H9 (cell line): ENCODE measurements around the gene TPRG1. TPM values are rescaled to one million over a fixed set of nuclear protein-coding genes. Genes with fewer than 3 reads are reported as not detected.

Experiments used
- DNase-seq: peaks from one replicate; pipeline ENCODE4 v3.0.0-alpha.2; 2017
- H2AFZ ChIP-seq: one replicate; pipeline ENCODE4 v1.6.1; 2013; ENCODE audit warnings: mild to moderate bottlenecking, low read length, control low read depth, moderate library complexity
- H2AK5ac ChIP-seq: 2 replicates; pipeline ENCODE4 v1.6.1; 2013; ENCODE audit warnings: low read length, control low read depth, mixed read lengths; ENCODE audit not compliant: insufficient read length
- H2BK120ac ChIP-seq: one replicate; pipeline ENCODE4 v1.6.1; 2013; ENCODE audit warnings: low read depth, mild to moderate bottlenecking, low read length, control low read depth, inconsistent platforms; ENCODE audit not compliant: poor library complexity, severe bottlenecking
- H2BK12ac ChIP-seq: 2 replicates; pipeline ENCODE4 v1.6.1; 2013; ENCODE audit warnings: low read length, control low read depth, mixed read lengths, low read depth; ENCODE audit not compliant: insufficient read length
- H2BK15ac ChIP-seq: 2 replicates; pipeline ENCODE4 v1.6.1; 2013; ENCODE audit warnings: low read depth, low read length, control low read depth
- H2BK20ac ChIP-seq: one replicate; pipeline ENCODE4 v1.6.1; 2013; ENCODE audit warnings: low read depth, mild to moderate bottlenecking, low read length, control low read depth, inconsistent platforms; ENCODE audit not compliant: poor library complexity, severe bottlenecking
- H2BK5ac ChIP-seq: 2 replicates; pipeline ENCODE4 v1.6.1; 2013; ENCODE audit warnings: low read length, control low read depth, mixed read lengths; ENCODE audit not compliant: insufficient read length
- H3K14ac ChIP-seq: 2 replicates; pipeline ENCODE4 v1.6.1; 2013; ENCODE audit warnings: low read length, control low read depth; ENCODE audit not compliant: insufficient read depth
- H3K18ac ChIP-seq: 2 replicates; pipeline ENCODE4 v1.6.1; 2013; ENCODE audit warnings: low read depth, mild to moderate bottlenecking, mixed read lengths, low read length, control low read depth; ENCODE audit not compliant: insufficient read length
- H3K23ac ChIP-seq: 2 replicates; pipeline ENCODE4 v1.6.1; 2013; ENCODE audit warnings: low read length, control low read depth, mixed read lengths, low read depth; ENCODE audit not compliant: insufficient read length
- H3K23me2 ChIP-seq: 2 replicates; pipeline ENCODE4 v1.6.1; 2013; ENCODE audit warnings: low read depth, mild to moderate bottlenecking, mixed read lengths, low read length, control low read depth; ENCODE audit not compliant: insufficient read length, poor library complexity, severe bottlenecking
- H3K27ac ChIP-seq: 2 replicates; pipeline ENCODE4 v1.5.1; 2013; ENCODE audit warnings: low read length, control low read depth, mixed read lengths, low read depth; ENCODE audit not compliant: insufficient read length
- H3K27me3 ChIP-seq: 2 replicates; pipeline ENCODE4 v1.6.1; 2013; ENCODE audit warnings: low read length, control low read depth, inconsistent platforms; ENCODE audit not compliant: insufficient read depth
- H3K4ac ChIP-seq: 2 replicates; pipeline ENCODE4 v1.6.1; 2013; ENCODE audit warnings: low read depth, mild to moderate bottlenecking, control low read depth, inconsistent platforms, low read length, moderate library complexity
- H3K4me1 ChIP-seq: 2 replicates; pipeline ENCODE4 v1.6.1; 2013; ENCODE audit warnings: low read length, control low read depth, inconsistent platforms; ENCODE audit not compliant: insufficient read depth
- H3K4me2 ChIP-seq: 2 replicates; pipeline ENCODE4 v1.6.1; 2013; ENCODE audit warnings: low read length, control low read depth, mixed read lengths; ENCODE audit not compliant: insufficient read length, insufficient read depth
- H3K56ac ChIP-seq: 2 replicates; pipeline ENCODE4 v1.6.1; 2013; ENCODE audit warnings: low read depth, mild to moderate bottlenecking, mixed read lengths, low read length, control low read depth; ENCODE audit not compliant: insufficient read length
- H3K79me1 ChIP-seq: 2 replicates; pipeline ENCODE4 v1.6.1; 2013; ENCODE audit warnings: low read depth, mild to moderate bottlenecking, moderate library complexity, low read length, control low read depth, inconsistent platforms; ENCODE audit not compliant: insufficient read depth, poor library complexity, severe bottlenecking
- H3K79me2 ChIP-seq: 2 replicates; pipeline ENCODE4 v1.6.1; 2013; ENCODE audit warnings: low read length, control low read depth, inconsistent platforms; ENCODE audit not compliant: insufficient read depth
- H3K9ac ChIP-seq: 2 replicates; pipeline ENCODE4 v1.6.1; 2013; ENCODE audit warnings: low read length, control low read depth, mixed read lengths; ENCODE audit not compliant: insufficient read length; ENCODE audit errors: extremely low read depth
- H3K9me3 ChIP-seq: one replicate; pipeline ENCODE4 v1.6.1; 2013; ENCODE audit warnings: low read depth, low read length, inconsistent platforms; ENCODE audit not compliant: control insufficient read depth
- H3T11ph ChIP-seq: one replicate; pipeline ENCODE4 v1.6.1; 2013; ENCODE audit warnings: mild to moderate bottlenecking, low read length, control low read depth, inconsistent platforms
- H4K20me1 ChIP-seq: one replicate; pipeline ENCODE4 v1.6.1; 2013; ENCODE audit not compliant: control insufficient read depth, insufficient read length, insufficient read depth
- H4K5ac ChIP-seq: 2 replicates; pipeline ENCODE4 v1.6.1; 2013; ENCODE audit warnings: low read depth, mild to moderate bottlenecking, mixed read lengths, low read length, control low read depth; ENCODE audit not compliant: insufficient read length
- H4K8ac ChIP-seq: replicated peaks from 2 replicates; pipeline ENCODE4 v1.6.1; 2013; ENCODE audit warnings: low read length, control low read depth, mixed read lengths, low read depth; ENCODE audit not compliant: insufficient read length
- H4K91ac ChIP-seq: 2 replicates; pipeline ENCODE4 v1.6.1; 2013; ENCODE audit warnings: low read depth, mild to moderate bottlenecking, moderate library complexity, mixed read lengths, low read length, control low read depth; ENCODE audit not compliant: insufficient read length
- H3K27ac Mint-ChIP-seq, 3 experiments: 2 replicates in 2 of 3; 3 replicates in 1 of 3; pipeline ENCODE4 v1.8.0; 2020 to 2021; ENCODE audit warnings: mixed read lengths in 3 of 3, mild to moderate bottlenecking in 1 of 3, moderate library complexity in 1 of 3
- H3K27me3 Mint-ChIP-seq: 2 replicates; pipeline ENCODE4 v1.8.0; 2021; ENCODE audit warnings: low read depth, mild to moderate bottlenecking, moderate library complexity, mixed read lengths
- H3K36me3 Mint-ChIP-seq, 3 experiments: 2 replicates in 2 of 3; 3 replicates in 1 of 3; pipeline ENCODE4 v1.8.0; 2020 to 2021; ENCODE audit warnings: low read depth in 3 of 3, mixed read lengths in 3 of 3; ENCODE audit not compliant: insufficient read depth in 1 of 3
- H3K4me1 Mint-ChIP-seq, 2 experiments: 2 replicates each; pipeline ENCODE4 v1.8.0; 2020; ENCODE audit warnings: mixed read lengths in 2 of 2
- H3K4me3 Mint-ChIP-seq, 2 experiments: 2 replicates in 1 of 2; 3 replicates in 1 of 2; pipeline ENCODE4 v1.8.0; 2020 to 2021; ENCODE audit warnings: mild to moderate bottlenecking in 2 of 2, mixed read lengths in 2 of 2, moderate library complexity in 1 of 2
- H3K9me3 Mint-ChIP-seq, 2 experiments: 2 replicates in 1 of 2; 3 replicates in 1 of 2; pipeline ENCODE4 v1.8.0; 2020; ENCODE audit warnings: mild to moderate bottlenecking in 2 of 2, mixed read lengths in 2 of 2, moderate library complexity in 1 of 2
- WGBS: extraction: QIAGEN DNeasy Blood & Tissue Kit; methylation state at CpG from one replicate; pipeline ENCODE4 v1.1.7; 2013; ENCODE audit warnings: missing lambda C conversion rate, low lambda C conversion rate, mixed read lengths; ENCODE audit not compliant: insufficient read length; ENCODE audit errors: extremely low coverage; 5-methylcytosine and 5-hydroxymethylcytosine counted together
- total RNA-seq: library from RNA; stranded (reverse); gene quantifications from 2 replicates; pipeline ENCODE4 v1.2.1, GENCODE V29; 2021
- TF ChIP-seq, protein P1 (sequence below): fragments of 200-600 bp; sonication (generic); conservative IDR thresholded peaks from 3 replicates; pipeline ENCODE4 v1.8.0; 2021; ENCODE audit warnings: antibody characterized with exemption, mild to moderate bottlenecking

Gene TPRG1
- total RNA-seq, 1 experiment from 2014 or later, result 0.66 TPM

DNA sequence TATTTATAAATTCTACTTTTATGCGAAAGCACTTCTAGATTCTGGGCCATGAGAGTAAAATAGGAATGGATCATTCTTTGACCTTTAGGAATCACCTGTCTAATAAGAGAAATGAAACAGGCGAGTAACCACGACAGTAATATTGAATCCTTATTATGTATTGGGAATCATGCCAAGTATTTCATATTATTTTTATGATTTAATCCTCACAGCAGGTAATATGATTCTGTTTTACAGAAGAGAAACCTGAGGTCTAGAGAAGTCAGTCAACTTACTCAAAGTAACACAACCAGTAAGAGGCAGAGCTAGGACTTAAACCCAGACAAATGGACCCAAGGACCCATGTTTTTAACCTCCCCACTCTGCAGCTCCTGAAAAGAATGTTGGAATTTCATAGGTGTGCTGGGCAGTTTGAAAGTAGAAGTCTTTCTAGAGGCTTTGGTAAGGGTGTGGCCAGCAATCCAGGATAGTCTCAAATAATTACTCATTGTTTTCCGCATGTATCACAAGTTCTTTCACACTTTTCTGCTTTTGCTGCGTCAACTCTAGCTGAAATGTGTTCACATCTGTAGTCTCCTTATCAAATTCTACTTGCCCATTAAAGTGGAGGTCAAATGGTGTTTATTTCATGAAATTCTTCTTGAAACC is 181.7 kb downstream of the TPRG1 start:
- Histone ChIP-seq H4K91ac (no peak overlapping the region), H3K4me2 (no peak overlapping the region), H3K23ac (no peak overlapping the region), H3K56ac (no peak overlapping the region), H2BK20ac (no peak overlapping the region), H3K9me3 (no peaks in the 10 kb centered on the region), H3K14ac (no peak overlapping the region), H2BK15ac (no peak overlapping the region), H3K27me3 (no peaks in the 10 kb centered on the region), H3K27ac (no peak overlapping the region), H3K79me2 (no peaks in the 10 kb centered on the region), H4K20me1 (no peaks in the 10 kb centered on the region), H2AFZ (no peak overlapping the region), H3K4me1 (no peaks in the 10 kb centered on the region; the same call in 1 of the 2 replicates), H3K18ac (no peak overlapping the region), H2BK120ac (no peak overlapping the region), H4K5ac (no peak overlapping the region), H4K8ac (no peak overlapping the region), H2BK12ac (no peak overlapping the region), H3T11ph (no peak overlapping the region), H3K79me1 (no peaks in the 10 kb centered on the region), H2BK5ac (no peak overlapping the region), H2AK5ac (no peak overlapping the region), H3K9ac (no peak overlapping the region), H3K4ac (no peak overlapping the region), H3K23me2 (no peaks in the 10 kb centered on the region)
- WGBS, result no CpG with 5 or more reads among the region's 5 CpGs
- Mint-ChIP-seq H3K9me3 (no peaks in the 10 kb centered on the region), H3K36me3 (no peaks in the 10 kb centered on the region), H3K27me3 (no peaks in the 10 kb centered on the region), H3K27ac (no peak overlapping the region; a peak in 1 of 7 replicates), H3K4me1 (peaks cover 13 to 14% of the 10 kb centered on the region in 2 experiments), H3K4me3 (no peak overlapping the region)
- TF ChIP-seq, protein P1, sequence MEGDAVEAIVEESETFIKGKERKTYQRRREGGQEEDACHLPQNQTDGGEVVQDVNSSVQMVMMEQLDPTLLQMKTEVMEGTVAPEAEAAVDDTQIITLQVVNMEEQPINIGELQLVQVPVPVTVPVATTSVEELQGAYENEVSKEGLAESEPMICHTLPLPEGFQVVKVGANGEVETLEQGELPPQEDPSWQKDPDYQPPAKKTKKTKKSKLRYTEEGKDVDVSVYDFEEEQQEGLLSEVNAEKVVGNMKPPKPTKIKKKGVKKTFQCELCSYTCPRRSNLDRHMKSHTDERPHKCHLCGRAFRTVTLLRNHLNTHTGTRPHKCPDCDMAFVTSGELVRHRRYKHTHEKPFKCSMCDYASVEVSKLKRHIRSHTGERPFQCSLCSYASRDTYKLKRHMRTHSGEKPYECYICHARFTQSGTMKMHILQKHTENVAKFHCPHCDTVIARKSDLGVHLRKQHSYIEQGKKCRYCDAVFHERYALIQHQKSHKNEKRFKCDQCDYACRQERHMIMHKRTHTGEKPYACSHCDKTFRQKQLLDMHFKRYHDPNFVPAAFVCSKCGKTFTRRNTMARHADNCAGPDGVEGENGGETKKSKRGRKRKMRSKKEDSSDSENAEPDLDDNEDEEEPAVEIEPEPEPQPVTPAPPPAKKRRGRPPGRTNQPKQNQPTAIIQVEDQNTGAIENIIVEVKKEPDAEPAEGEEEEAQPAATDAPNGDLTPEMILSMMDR, result no peak
- no peak for DNase-seq
